Parathyroid adenoma (tissue), 2 donors: ENCODE measurements around the gene SPNS2.

Experiments used
- H2AFZ ChIP-seq: fragments of 300-600 bp; sonication (generic); one replicate; pipeline ENCODE4 v1.7.0; 2017; ENCODE audit warnings: antibody characterized with exemption, mild to moderate bottlenecking
- H3K27ac ChIP-seq: fragments of 300-600 bp; sonication (generic); one replicate; pipeline ENCODE4 v1.7.0; 2017
- H3K27me3 ChIP-seq: fragments of 300-600 bp; sonication (generic); one replicate; pipeline ENCODE4 v1.7.0; 2017; ENCODE audit warnings: low read length; ENCODE audit not compliant: control insufficient read depth, insufficient read depth
- H3K36me3 ChIP-seq: fragments of 300-600 bp; sonication (generic); one replicate; pipeline ENCODE4 v1.7.0; 2017; ENCODE audit warnings: low read length; ENCODE audit not compliant: control insufficient read depth, insufficient read depth
- H3K4me1 ChIP-seq: fragments of 300-600 bp; sonication (generic); one replicate; pipeline ENCODE4 v1.7.0; 2017; ENCODE audit warnings: control low read depth
- H3K4me2 ChIP-seq: fragments of 300-600 bp; sonication (generic); one replicate; pipeline ENCODE4 v1.7.0; 2017; ENCODE audit warnings: low read length
- H3K4me3 ChIP-seq: fragments of 300-600 bp; sonication (generic); one replicate; pipeline ENCODE4 v1.7.0; 2017; ENCODE audit warnings: low read depth, low read length
- H3K79me2 ChIP-seq: fragments of 300-600 bp; sonication (generic); one replicate; pipeline ENCODE4 v1.7.0; 2017; ENCODE audit warnings: control low read depth
- H3K9ac ChIP-seq: fragments of 300-600 bp; sonication (generic); one replicate; pipeline ENCODE4 v1.7.0; 2017; ENCODE audit warnings: mild to moderate bottlenecking
- H3K9me3 ChIP-seq: fragments of 300-600 bp; sonication (generic); one replicate; pipeline ENCODE4 v1.7.0; 2017; ENCODE audit warnings: low read length; ENCODE audit not compliant: control insufficient read depth
- CTCF ChIP-seq: fragments of 300-600 bp; sonication (generic); IDR thresholded peaks from one replicate; pipeline ENCODE4 v1.7.0; 2017; ENCODE audit warnings: antibody characterized with exemption, mild to moderate bottlenecking
- donor health status: primary hyperparathyroidism.

SPNS2 gene

GRCh38 chr17:4499431-4500190 lies 930 bp downstream of the SPNS2 start:
- no peaks in the 10 kb centered on the region for H3K27me3 ChIP-seq
- TF ChIP-seq CTCF: no peak
- H3K4me1 ChIP-seq: no peaks in the 10 kb centered on the region
- no peaks in the 10 kb centered on the region for H3K36me3 ChIP-seq
- H3K9me3 ChIP-seq: no peaks in the 10 kb centered on the region
- H3K27ac ChIP-seq: no peak overlapping the region
- H3K4me2 ChIP-seq: peak overlapping the region; percentile 51
- H2AFZ ChIP-seq: peak overlapping the region; percentile 38
- no peak overlapping the region for H3K9ac ChIP-seq
- H3K79me2 ChIP-seq: no peaks in the 10 kb centered on the region
- no peak overlapping the region for H3K4me3 ChIP-seq

GRCh38 chr17:4500191-4500571 lies 1.5 kb downstream of the SPNS2 start:
- Histone ChIP-seq H3K4me2 (peak overlapping the region; percentile 51), H3K27me3 (no peaks in the 10 kb centered on the region), H3K79me2 (no peaks in the 10 kb centered on the region), H3K9ac (no peak overlapping the region), H3K27ac (no peak overlapping the region), H3K4me3 (no peak overlapping the region), H2AFZ (no peak overlapping the region), H3K36me3 (no peaks in the 10 kb centered on the region), H3K4me1 (no peaks in the 10 kb centered on the region), H3K9me3 (no peaks in the 10 kb centered on the region)
- TF ChIP-seq CTCF: no peak

- no peak overlapping the region for H3K4me2 ChIP-seq
- no peaks in the 10 kb centered on the region for H3K36me3 ChIP-seq
- H2AFZ ChIP-seq: no peak overlapping the region
- no peaks in the 10 kb centered on the region for H3K27me3 ChIP-seq
- H3K9ac ChIP-seq: no peak overlapping the region
- H3K79me2 ChIP-seq: no peaks in the 10 kb centered on the region
- no peak overlapping the region for H3K4me3 ChIP-seq
- no peak for TF ChIP-seq CTCF
- no peaks in the 10 kb centered on the region for H3K9me3 ChIP-seq
- no peak overlapping the region for H3K27ac ChIP-seq
- H3K4me1 ChIP-seq: no peaks in the 10 kb centered on the region
These were observed 2.7 kb downstream of the SPNS2 start for GRCh38 chr17:4501295-4501949.

- H3K27ac ChIP-seq: no peak overlapping the region
- no peak for TF ChIP-seq CTCF
These were observed 3.9 kb downstream of the SPNS2 start for GRCh38 chr17:4502466-4503154.

More at GRCh38 chr17:4502466-4503154, 3.9 kb downstream of the SPNS2 start:
- Histone ChIP-seq H2AFZ (no peak overlapping the region), H3K36me3 (no peaks in the 10 kb centered on the region), H3K9me3 (no peaks in the 10 kb centered on the region), H3K27me3 (no peaks in the 10 kb centered on the region), H3K9ac (no peak overlapping the region), H3K4me3 (no peak overlapping the region), H3K79me2 (no peaks in the 10 kb centered on the region), H3K4me1 (peaks cover 2% of the 10 kb centered on the region), H3K4me2 (no peak overlapping the region)
